WTC11 (cell line): ENCODE data around the gene PRXL2A. TPM values are rescaled to one million over a fixed set of nuclear protein-coding genes. Genes with fewer than 3 reads are reported as not detected.

Experiments used
- ATAC-seq: fragments of 200-7000 bp; cut with Tn5 transposase; 2 replicates; pipeline ENCODE4 v1.10.0; 2021; ENCODE audit warnings: mild to moderate bottlenecking, moderate library complexity
- CTCF ChIA-PET: fragments of 300-600 bp; sonication (Branson Sonifier 250); formaldehyde crosslinking; loops from one replicate; lab custom pipeline; 2021; ENCODE audit warnings: antibody characterized with exemption; lab: Charles Lee
- POLR2A ChIA-PET: fragments of 350-600 bp; sonication (Branson Sonifier 250); formaldehyde crosslinking; loops from one replicate; lab custom pipeline; 2021; ENCODE audit warnings: antibody characterized with exemption; lab: Charles Lee
- DNase-seq: peaks from one replicate; pipeline ENCODE4 v3.0.0; 2021; ENCODE audit warnings: low spot score
- H3K27ac Mint-ChIP-seq: 2 replicates; pipeline ENCODE4 v1.8.0; 2021; ENCODE audit warnings: mixed read lengths
- H3K27me3 Mint-ChIP-seq: 2 replicates; pipeline ENCODE4 v1.8.0; 2021; ENCODE audit warnings: low read depth, mild to moderate bottlenecking, moderate library complexity, mixed read lengths
- H3K36me3 Mint-ChIP-seq: 2 replicates; pipeline ENCODE4 v1.8.0; 2021; ENCODE audit warnings: mixed read lengths
- H3K4me1 Mint-ChIP-seq: 2 replicates; pipeline ENCODE4 v1.8.0; 2022; ENCODE audit warnings: mixed read lengths
- H3K4me3 Mint-ChIP-seq: 2 replicates; pipeline ENCODE4 v1.8.0; 2021; ENCODE audit warnings: mild to moderate bottlenecking, moderate library complexity, mixed read lengths
- H3K9me3 Mint-ChIP-seq: 2 replicates; pipeline ENCODE4 v1.8.0; 2021; ENCODE audit warnings: mixed read lengths
- AFF4 ChIP-seq: sonication (generic); formaldehyde crosslinking; IDR thresholded peaks from 2 replicates; pipeline ENCODE4 v1.8.1; 2023; ENCODE audit warnings: mild to moderate bottlenecking, missing genetic modification reagents, borderline replicate concordance
- ARID4B ChIP-seq: sonication (generic); formaldehyde crosslinking; IDR thresholded peaks from 2 replicates; pipeline ENCODE4 v1.8.0; 2023; ENCODE audit warnings: missing genetic modification reagents, mild to moderate bottlenecking, borderline replicate concordance
- ATF6 ChIP-seq: sonication (generic); formaldehyde crosslinking; IDR thresholded peaks from 2 replicates; pipeline ENCODE4 v1.8.1; 2023; ENCODE audit warnings: mild to moderate bottlenecking, missing genetic modification reagents
- ELF4 ChIP-seq: sonication (generic); formaldehyde crosslinking; IDR thresholded peaks from 2 replicates; pipeline ENCODE4 v1.8.1; 2022; ENCODE audit warnings: low read depth, mild to moderate bottlenecking, moderate library complexity, missing genetic modification reagents
- FOXJ3 ChIP-seq: sonication (generic); formaldehyde crosslinking; IDR thresholded peaks from 2 replicates; pipeline ENCODE4 v1.9.0; 2021; ENCODE audit warnings: missing genetic modification reagents, mild to moderate bottlenecking, borderline replicate concordance
- PREB ChIP-seq: sonication (generic); formaldehyde crosslinking; IDR thresholded peaks from 2 replicates; pipeline ENCODE4 v1.8.1; 2022; ENCODE audit warnings: mild to moderate bottlenecking, missing genetic modification reagents, moderate library complexity, borderline replicate concordance
- PRRX2 ChIP-seq: fragments of 250-450 bp; sonication (Bioruptor Pico); IDR thresholded peaks from 2 replicates; pipeline ENCODE4 v1.8.0; 2021; ENCODE audit warnings: mild to moderate bottlenecking
- ZNF263 ChIP-seq: sonication (generic); formaldehyde crosslinking; IDR thresholded peaks from 2 replicates; pipeline ENCODE4 v1.8.1; 2022; ENCODE audit warnings: low read depth, mild to moderate bottlenecking, moderate library complexity, missing genetic modification reagents
- total RNA-seq: library from RNA; stranded (reverse); gene quantifications from 3 replicates; pipeline ENCODE4 v1.2.3, GENCODE V29; 2021
- TF ChIP-seq, protein P1 (sequence below): fragments of 250-450 bp; sonication (Bioruptor Pico); IDR thresholded peaks from 2 replicates; pipeline ENCODE4 v1.9.0; 2021; ENCODE audit warnings: mild to moderate bottlenecking
- TF ChIP-seq, protein P2 (sequence below): sonication (generic); formaldehyde crosslinking; IDR thresholded peaks from 2 replicates; pipeline ENCODE4 v1.8.0; 2022; ENCODE audit warnings: mild to moderate bottlenecking, missing genetic modification reagents

The PRXL2A gene
- total RNA-seq, 1 experiment from 2014 or later = 46.6 TPM

DNA sequence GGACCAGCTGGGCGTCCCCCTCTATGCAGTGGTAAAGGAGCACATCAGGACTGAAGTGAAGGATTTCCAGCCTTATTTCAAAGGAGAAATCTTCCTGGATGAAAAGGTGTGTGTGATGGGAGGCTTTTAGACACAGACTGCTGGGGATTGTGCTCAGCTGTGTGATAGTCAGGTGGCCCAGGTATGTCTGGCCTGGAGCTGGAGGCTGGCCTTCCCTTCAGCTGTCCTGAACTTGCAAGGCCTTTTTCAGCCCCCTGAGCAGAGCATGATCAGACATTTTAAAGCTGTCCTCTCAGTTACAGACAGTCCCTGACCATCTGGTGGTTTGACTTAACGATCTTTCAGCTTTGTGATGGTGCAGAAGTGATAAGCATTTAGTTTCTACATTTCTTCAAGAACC is 17.6 kb downstream of the PRXL2A start (continued):
- TF ChIP-seq, protein P1, sequence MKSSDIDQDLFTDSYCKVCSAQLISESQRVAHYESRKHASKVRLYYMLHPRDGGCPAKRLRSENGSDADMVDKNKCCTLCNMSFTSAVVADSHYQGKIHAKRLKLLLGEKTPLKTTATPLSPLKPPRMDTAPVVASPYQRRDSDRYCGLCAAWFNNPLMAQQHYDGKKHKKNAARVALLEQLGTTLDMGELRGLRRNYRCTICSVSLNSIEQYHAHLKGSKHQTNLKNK (CRISPR knock-in tag) = no peak
- TF ChIP-seq PRRX2 (CRISPR knock-in tag) = no peak
- TF ChIP-seq, protein P2, sequence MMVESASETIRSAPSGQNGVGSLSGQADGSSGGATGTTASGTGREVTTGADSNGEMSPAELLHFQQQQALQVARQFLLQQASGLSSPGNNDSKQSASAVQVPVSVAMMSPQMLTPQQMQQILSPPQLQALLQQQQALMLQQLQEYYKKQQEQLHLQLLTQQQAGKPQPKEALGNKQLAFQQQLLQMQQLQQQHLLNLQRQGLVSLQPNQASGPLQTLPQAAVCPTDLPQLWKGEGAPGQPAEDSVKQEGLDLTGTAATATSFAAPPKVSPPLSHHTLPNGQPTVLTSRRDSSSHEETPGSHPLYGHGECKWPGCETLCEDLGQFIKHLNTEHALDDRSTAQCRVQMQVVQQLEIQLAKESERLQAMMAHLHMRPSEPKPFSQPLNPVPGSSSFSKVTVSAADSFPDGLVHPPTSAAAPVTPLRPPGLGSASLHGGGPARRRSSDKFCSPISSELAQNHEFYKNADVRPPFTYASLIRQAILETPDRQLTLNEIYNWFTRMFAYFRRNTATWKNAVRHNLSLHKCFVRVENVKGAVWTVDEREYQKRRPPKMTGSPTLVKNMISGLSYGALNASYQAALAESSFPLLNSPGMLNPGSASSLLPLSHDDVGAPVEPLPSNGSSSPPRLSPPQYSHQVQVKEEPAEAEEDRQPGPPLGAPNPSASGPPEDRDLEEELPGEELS (CRISPR knock-in tag) = no peak
- no peak for TF ChIP-seq PREB
- TF ChIP-seq ZNF263 = no peak

DNA sequence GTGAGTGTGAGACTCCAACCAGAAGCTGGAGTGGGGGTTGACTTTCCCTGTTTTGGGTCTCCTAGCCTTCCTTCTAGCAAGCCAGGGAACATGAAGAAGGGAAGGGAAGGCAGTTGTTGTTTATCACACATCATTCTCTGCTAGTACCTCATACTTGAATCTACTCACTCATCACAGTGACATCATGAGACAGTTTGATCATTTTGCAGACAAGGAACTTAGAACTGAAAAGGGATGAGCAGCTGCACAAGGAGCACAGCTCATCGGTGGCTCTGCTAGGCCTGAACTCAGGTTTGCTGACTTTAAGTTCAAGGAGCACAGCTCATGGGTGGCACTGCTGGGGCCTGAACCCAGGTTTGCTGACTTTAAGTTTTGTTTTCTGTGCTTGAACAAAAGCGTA is 19.2 kb downstream of the PRXL2A start:
- ChIA-PET POLR2A (no interaction called here), CTCF (no interaction called here)
- DNase-seq (no peak), ATAC-seq (no peak)
- Mint-ChIP-seq H3K36me3 (peaks cover 64% of the 10 kb centered on the region), H3K4me3 (no peak overlapping the region), H3K4me1 (no peaks in the 10 kb centered on the region), H3K27me3 (no peaks in the 10 kb centered on the region), H3K27ac (no peak overlapping the region), H3K9me3 (no peaks in the 10 kb centered on the region)
- no peak for TF ChIP-seq AFF4
- TF ChIP-seq ELF4 (CRISPR knock-in tag) = no peak
- no peak for TF ChIP-seq ATF6 (CRISPR knock-in tag)
- no peak for TF ChIP-seq ARID4B (CRISPR knock-in tag)
- TF ChIP-seq, protein P1 (CRISPR knock-in tag) = no peak
- no peak for TF ChIP-seq FOXJ3 (CRISPR knock-in tag)
